PC-9 (cell line): Measurements from ENCODE around the gene ZNF211. TPM values are rescaled to one million over a fixed set of nuclear protein-coding genes. Genes with fewer than 3 reads are reported as not detected.

ENCODE experiments used
- BruUV-seq: library from RNA; stranded (reverse); fragments of 400-500 nt; replicated peaks from 2 replicates; lab custom pipeline; 2021; lab: Mats Ljungman, UMichigan
- CTCF ChIA-PET: fragments of 300-600 bp; sonication (Branson Sonifier 250); formaldehyde crosslinking; loops from one replicate; lab custom pipeline; 2022; ENCODE audit warnings: antibody characterized with exemption; lab: Charles Lee
- POLR2A ChIA-PET: fragments of 300-600 bp; sonication (Branson Sonifier 250); formaldehyde crosslinking; loops from one replicate; lab custom pipeline; 2022; ENCODE audit warnings: antibody characterized with exemption; ENCODE audit not compliant: unreplicated experiment; lab: Charles Lee
- DNase-seq, 2 experiments: peaks; one replicate each; pipeline versions ENCODE4 v3.0.0 to v3.0.0-alpha.2; 2015 to 2022; ENCODE audit warnings: mixed read lengths in 1 of 2
- H2AFZ ChIP-seq: fragments of 200-600 bp; sonication (generic); 2 replicates; pipeline ENCODE4 v1.8.1; 2017; ENCODE audit warnings: antibody characterized with exemption
- H3F3A ChIP-seq: fragments of 200-600 bp; sonication (generic); 2 replicates; pipeline ENCODE4 v1.8.1; 2017; ENCODE audit warnings: antibody characterized with exemption, mild to moderate bottlenecking, low read depth; ENCODE audit not compliant: insufficient read depth
- H3K27ac ChIP-seq: fragments of 200-600 bp; sonication (generic); 2 replicates; pipeline ENCODE4 v1.6.1; 2016; ENCODE audit warnings: mixed run types
- H3K27me3 ChIP-seq: fragments of 200-600 bp; sonication (generic); 2 replicates; pipeline ENCODE4 v1.6.1; 2016; ENCODE audit warnings: low read depth, mixed run types; ENCODE audit not compliant: insufficient read depth
- H3K36me3 ChIP-seq: fragments of 200-600 bp; sonication (generic); 2 replicates; pipeline ENCODE4 v1.6.1; 2016; ENCODE audit warnings: low read depth, mixed run types
- H3K4me1 ChIP-seq: fragments of 200-600 bp; sonication (generic); replicated peaks from 2 replicates; pipeline ENCODE4 v1.6.1; 2016; ENCODE audit warnings: mixed run types; ENCODE audit not compliant: insufficient read depth
- H3K4me2 ChIP-seq: fragments of 200-600 bp; sonication (generic); 2 replicates; pipeline ENCODE4 v1.6.1; 2017; ENCODE audit warnings: mixed run types
- H3K4me3 ChIP-seq: fragments of 200-600 bp; sonication (generic); 2 replicates; pipeline ENCODE4 v1.6.1; 2016; ENCODE audit warnings: mixed run types
- H3K79me2 ChIP-seq: fragments of 200-600 bp; sonication (generic); 2 replicates; pipeline ENCODE4 v1.6.1; 2017; ENCODE audit warnings: low read depth, mixed run types
- H3K9me2 ChIP-seq: fragments of 200-600 bp; sonication (generic); 2 replicates; pipeline ENCODE4 v1.8.1; 2017; ENCODE audit warnings: mild to moderate bottlenecking; ENCODE audit not compliant: insufficient read depth
- H3K9me3 ChIP-seq: fragments of 200-600 bp; sonication (generic); 2 replicates; pipeline ENCODE4 v1.8.1; 2016; ENCODE audit warnings: low read depth; ENCODE audit not compliant: insufficient read depth
- H4K20me1 ChIP-seq: fragments of 200-600 bp; sonication (generic); 2 replicates; pipeline ENCODE4 v1.8.1; 2017; ENCODE audit not compliant: insufficient read depth
- EZH2 ChIP-seq: fragments of 200-600 bp; sonication (generic); IDR thresholded peaks from 2 replicates; pipeline ENCODE4 v1.8.0; 2017; ENCODE audit warnings: antibody characterized with exemption, low read depth
- intact Hi-C: fragments of 100-400 bp; cut with micrococcal nuclease; formaldehyde crosslinking; loops from one replicate; pipeline ENCODE4 v1.10.0; 2022; ENCODE audit not compliant: unreplicated experiment
- total RNA-seq: library from RNA; stranded (reverse); gene quantifications from 2 replicates; pipeline ENCODE4 v1.2.3, GENCODE V29; 2021
- TF ChIP-seq, protein P1 (sequence below): fragments of 200-600 bp; sonication (generic); conservative IDR thresholded peaks from 2 replicates; pipeline ENCODE4 v1.6.1; 2017; ENCODE audit warnings: mixed run types, antibody characterized with exemption, mild to moderate bottlenecking, moderate library complexity

The ZNF211 gene
- total RNA-seq, 1 experiment from 2014 or later: 7.9 TPM

DNA sequence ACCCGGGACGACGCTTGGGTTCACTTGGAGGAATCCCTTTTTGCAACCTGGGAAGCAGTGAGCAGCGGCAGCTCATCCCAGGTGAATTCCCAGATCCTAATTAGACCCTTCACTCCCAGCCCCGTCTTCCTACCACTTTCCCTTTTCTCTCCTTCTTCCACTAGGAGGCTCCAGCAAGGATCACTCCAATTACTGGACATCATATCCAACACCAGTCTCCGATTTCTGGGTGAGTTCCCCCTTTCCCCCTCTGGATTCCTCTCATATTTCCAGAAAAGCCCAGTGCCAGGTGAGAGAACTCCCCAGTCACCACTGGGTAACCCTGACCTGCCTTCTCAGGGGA lies 18.7 kb downstream of the ZNF211 start:
- H3K4me1 ChIP-seq: peaks cover 21% of the 10 kb centered on the region
- no peak overlapping the region for H3K27ac ChIP-seq
- no peaks in the 10 kb centered on the region for H3F3A ChIP-seq
- DNase-seq: no peak
- no peaks in the 10 kb centered on the region for H4K20me1 ChIP-seq
- intact Hi-C loops: no loop called here
- TF ChIP-seq, protein P1, sequence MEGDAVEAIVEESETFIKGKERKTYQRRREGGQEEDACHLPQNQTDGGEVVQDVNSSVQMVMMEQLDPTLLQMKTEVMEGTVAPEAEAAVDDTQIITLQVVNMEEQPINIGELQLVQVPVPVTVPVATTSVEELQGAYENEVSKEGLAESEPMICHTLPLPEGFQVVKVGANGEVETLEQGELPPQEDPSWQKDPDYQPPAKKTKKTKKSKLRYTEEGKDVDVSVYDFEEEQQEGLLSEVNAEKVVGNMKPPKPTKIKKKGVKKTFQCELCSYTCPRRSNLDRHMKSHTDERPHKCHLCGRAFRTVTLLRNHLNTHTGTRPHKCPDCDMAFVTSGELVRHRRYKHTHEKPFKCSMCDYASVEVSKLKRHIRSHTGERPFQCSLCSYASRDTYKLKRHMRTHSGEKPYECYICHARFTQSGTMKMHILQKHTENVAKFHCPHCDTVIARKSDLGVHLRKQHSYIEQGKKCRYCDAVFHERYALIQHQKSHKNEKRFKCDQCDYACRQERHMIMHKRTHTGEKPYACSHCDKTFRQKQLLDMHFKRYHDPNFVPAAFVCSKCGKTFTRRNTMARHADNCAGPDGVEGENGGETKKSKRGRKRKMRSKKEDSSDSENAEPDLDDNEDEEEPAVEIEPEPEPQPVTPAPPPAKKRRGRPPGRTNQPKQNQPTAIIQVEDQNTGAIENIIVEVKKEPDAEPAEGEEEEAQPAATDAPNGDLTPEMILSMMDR: no peak; the same call in 1 of the 2 replicates
- no peak for TF ChIP-seq EZH2
- CTCF ChIA-PET: no interaction called here
- peak overlapping the region; percentile 67; the same call in 1 of the 2 replicates for H2AFZ ChIP-seq
- peak overlapping the region; percentile 38 for H3K4me2 ChIP-seq
- H3K9me3 ChIP-seq: peaks cover 7% of the 10 kb centered on the region; the same call in 1 of the 2 replicates
- no peaks in the 10 kb centered on the region for H3K9me2 ChIP-seq
- POLR2A ChIA-PET: interaction anchor here (0.5 to 0.8 kb wide), 3 partner anchors 55 to 152 kb away, joined by 5 to 7 read pairs (median 6); partner anchors contain the start of gene ZNF773
- no peaks in the 10 kb centered on the region for H3K36me3 ChIP-seq
- H3K4me3 ChIP-seq: peak overlapping the region; percentile 4; the same call in 1 of the 2 replicates
- no peaks in the 10 kb centered on the region for H3K27me3 ChIP-seq
- BruUV-seq: no TSS peak
- no peaks in the 10 kb centered on the region for H3K79me2 ChIP-seq

DNA sequence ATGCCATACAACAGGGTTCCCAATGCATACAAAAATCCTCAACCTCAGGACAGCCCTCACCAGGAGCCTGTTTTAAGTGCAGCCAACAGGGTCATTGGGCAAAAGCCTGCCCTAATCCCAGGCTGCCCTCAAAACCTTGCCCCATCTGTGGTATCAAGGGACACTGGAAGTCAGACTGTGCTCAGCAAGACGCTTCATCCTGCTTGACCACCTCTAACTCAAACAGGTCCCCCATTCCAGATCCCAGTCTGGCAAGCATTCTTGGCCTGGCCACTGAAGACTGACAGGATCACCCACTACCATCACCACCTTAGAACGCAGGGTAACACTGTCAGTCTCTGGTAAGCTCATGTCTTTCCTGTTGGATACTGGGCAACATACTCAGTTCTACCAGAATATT lies 20.7 kb downstream of the ZNF211 start:
- no peak for DNase-seq
- H3K4me3 ChIP-seq: no peak overlapping the region
- H3K4me1 ChIP-seq: peaks cover 21% of the 10 kb centered on the region
- BruUV-seq: no TSS peak
- H3K4me2 ChIP-seq: no peak overlapping the region
- TF ChIP-seq EZH2: no peak
- TF ChIP-seq, protein P1: no peak
- 0 out of 2 replicates have a peak, but pooled peaks cover 4% of the 10 kb centered on the region for H3K9me3 ChIP-seq
- POLR2A ChIA-PET: no interaction called here
- H3K27ac ChIP-seq: no peak overlapping the region
- H3K36me3 ChIP-seq: no peaks in the 10 kb centered on the region
- CTCF ChIA-PET: no interaction called here
- H3K9me2 ChIP-seq: no peaks in the 10 kb centered on the region
- no peak overlapping the region for H2AFZ ChIP-seq
- intact Hi-C loops: no loop called here
- no peaks in the 10 kb centered on the region for H3K27me3 ChIP-seq
- no peaks in the 10 kb centered on the region for H3K79me2 ChIP-seq
- no peaks in the 10 kb centered on the region for H4K20me1 ChIP-seq
- no peaks in the 10 kb centered on the region for H3F3A ChIP-seq

DNA sequence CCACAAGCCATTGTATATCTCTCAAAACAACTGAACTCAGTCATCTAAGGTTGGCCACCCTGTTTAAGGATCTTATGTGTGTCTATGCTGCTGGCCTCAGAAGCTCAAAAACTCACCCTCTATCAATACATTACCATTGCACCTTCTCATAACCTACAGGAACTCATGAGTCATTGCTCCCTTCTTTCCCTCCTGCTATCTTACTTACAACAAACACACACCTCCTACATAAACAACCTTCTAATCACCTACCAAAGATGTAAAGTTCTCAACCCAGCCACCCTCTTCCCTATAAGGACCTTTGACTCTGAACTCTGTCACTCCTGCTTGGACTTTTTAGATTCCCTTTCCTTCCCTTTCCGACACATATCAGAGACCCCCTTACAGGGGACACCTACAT lies 22.5 kb downstream of the ZNF211 start:
- TF ChIP-seq, protein P1: no peak
- H3K9me3 ChIP-seq: 0 out of 2 replicates have a peak, but pooled peaks cover 4% of the 10 kb centered on the region
- H3F3A ChIP-seq: no peaks in the 10 kb centered on the region
- peaks cover 11% of the 10 kb centered on the region; the same call in 1 of the 2 replicates for H3K27me3 ChIP-seq
- no peak overlapping the region for H3K4me3 ChIP-seq
- H2AFZ ChIP-seq: no peak overlapping the region
- CTCF ChIA-PET: no interaction called here
- POLR2A ChIA-PET: no interaction called here
- no peaks in the 10 kb centered on the region for H3K36me3 ChIP-seq
- no peaks in the 10 kb centered on the region for H3K79me2 ChIP-seq
- no peaks in the 10 kb centered on the region for H4K20me1 ChIP-seq
- H3K27ac ChIP-seq: no peak overlapping the region
- H3K9me2 ChIP-seq: no peaks in the 10 kb centered on the region
- BruUV-seq: no TSS peak
- intact Hi-C loops: no loop called here
- no peak for DNase-seq
- H3K4me1 ChIP-seq: peaks cover 21% of the 10 kb centered on the region
- no peak overlapping the region for H3K4me2 ChIP-seq
